HG03280 (cell line): Measurements from ENCODE around the gene AMIGO1.

ENCODE experiments used
- ATAC-seq: cut with Tn5 transposase; IDR thresholded peaks from one replicate; pipeline ENCODE4 v1.9.1; 2021; ENCODE audit warnings: mild to moderate bottlenecking, moderate library complexity; ENCODE audit not compliant: unreplicated experiment

AMIGO1 gene, protein sequence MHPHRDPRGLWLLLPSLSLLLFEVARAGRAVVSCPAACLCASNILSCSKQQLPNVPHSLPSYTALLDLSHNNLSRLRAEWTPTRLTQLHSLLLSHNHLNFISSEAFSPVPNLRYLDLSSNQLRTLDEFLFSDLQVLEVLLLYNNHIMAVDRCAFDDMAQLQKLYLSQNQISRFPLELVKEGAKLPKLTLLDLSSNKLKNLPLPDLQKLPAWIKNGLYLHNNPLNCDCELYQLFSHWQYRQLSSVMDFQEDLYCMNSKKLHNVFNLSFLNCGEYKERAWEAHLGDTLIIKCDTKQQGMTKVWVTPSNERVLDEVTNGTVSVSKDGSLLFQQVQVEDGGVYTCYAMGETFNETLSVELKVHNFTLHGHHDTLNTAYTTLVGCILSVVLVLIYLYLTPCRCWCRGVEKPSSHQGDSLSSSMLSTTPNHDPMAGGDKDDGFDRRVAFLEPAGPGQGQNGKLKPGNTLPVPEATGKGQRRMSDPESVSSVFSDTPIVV

DNA sequence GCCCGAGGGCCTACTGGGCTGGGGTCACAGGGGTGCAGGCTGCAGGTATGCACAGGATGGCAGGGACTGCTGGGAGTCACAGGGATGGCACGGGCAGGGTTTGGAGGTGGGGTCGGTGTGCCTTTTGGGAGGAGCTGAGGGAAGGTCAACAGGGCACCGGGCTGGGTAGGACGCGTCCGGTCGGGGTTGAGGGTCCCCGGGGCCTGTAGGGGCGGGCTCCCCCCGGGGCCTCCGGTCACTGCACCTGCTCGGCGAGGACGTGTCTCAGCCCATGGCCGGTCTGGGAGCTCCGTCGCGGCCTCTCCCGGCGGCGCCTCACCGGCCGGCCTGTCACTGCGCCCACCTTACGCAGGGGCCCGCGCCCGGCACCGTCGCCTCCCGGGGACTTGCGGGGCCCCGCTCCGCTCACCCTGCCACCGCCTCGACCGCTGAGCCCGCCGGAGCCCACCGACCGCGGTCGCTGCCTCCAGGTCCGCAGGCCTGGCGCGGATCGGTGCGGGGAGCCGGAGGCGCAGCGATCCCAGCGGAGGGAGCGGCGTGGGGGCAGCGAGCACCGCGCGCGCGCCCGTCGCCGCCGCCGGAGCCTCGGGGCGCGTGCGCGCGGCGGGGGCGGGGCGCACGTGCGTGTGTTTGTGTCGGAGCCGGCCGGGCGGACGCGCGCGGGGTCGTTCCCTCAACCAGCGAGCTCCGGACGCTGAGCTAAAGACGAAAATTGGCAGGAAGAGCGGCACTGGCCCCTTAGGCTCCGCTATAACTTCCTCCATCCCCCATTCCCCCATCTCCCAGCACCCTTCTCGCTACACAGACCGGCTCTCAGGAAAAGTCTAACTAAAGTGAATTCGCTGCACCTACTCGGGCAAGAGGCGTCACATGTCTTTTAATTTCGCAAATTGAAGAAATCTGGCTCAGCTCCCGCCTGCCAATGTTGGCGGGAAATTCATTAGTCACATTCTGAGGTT is at the start of gene AMIGO1:
TSS of gene AMIGO1 (minus strand) at position 552 of the 959 bp plus-strand sequence. CDS start 815 bp downstream, outside the sequence.
- peak; percentile 71 for ATAC-seq

DNA sequence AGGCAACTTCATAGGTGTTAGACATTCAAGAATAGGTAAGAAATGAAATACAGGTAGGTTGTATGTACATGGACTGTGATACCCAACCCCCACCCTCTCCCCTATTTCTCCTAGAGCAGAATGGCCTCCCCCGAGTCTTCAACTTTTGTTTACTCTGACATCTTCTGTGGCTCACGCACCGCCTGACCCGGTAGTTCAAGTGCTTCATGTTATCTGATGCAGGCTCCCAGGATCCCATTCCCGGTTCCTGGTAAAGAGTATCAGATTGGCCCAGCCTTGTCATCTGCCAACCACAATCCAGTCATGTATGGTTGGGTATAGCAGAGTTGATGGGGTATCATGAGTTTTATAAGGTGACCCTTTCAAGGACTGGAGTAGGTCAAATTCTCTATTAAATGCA is 48.0 kb upstream of the AMIGO1 start:
- no peak for ATAC-seq

DNA sequence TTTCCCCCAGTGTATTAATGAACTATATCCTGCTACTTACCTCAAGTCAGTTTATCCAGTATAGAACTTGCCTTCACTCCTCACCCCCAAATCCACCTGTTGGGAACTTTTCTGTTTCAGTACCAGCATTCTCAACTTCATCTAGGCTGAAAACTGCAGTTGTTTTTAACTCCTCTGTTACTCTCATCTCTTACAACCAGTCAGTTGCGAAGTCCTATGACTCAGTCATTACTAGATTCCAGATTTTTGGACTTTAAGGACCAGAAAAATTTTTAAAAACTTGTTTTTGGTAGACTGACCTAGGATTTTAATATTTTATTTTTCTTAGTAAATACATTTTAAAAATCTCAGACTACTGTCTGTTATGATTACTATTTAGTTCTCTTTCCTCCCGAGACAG is 47.0 kb upstream of the AMIGO1 start:
- ATAC-seq: no peak

DNA sequence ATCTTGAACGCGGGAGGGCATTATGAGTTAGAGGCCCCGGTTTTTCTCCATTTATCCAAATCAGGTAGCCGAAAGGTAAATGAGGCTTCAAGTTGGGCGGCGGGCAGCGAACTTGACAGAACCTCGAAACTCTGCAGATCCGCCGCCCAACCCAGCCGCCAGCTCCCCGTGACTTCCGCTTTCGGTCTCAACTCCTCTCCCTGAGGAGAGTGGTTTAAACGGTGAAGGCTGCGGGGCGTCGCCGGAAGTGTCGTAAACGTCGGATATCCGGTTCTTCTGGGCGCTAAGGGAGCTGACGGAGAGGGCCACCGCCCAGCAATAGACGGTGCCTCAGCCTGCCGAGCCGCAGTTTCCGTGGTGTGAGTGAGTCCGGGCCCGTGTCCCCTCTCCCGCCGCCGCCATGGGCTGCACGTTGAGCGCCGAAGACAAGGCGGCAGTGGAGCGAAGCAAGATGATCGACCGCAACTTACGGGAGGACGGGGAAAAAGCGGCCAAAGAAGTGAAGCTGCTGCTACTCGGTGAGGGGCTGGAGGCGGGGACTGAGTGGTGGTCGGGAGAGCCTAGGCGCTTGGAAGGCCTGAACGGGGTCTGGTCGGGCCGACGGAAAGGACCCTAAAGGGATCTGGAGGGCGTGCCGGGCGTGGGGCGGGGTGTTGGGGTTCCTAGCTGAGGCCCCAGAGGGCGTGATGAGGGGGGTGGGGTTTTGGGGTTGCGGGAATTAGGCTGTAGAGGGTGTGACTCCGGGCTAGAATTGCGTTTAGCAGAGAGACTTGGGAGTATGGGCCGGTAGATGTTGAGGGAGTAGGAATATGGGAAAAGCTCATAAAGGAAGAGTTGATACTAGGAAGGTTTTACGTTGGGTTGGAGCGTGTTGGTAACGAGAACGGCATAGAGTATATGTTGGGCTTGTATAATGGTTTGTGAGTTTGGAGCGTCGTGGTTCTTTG is 39.1 kb upstream of the AMIGO1 start, which contains the start of gene GNAI3:
TSS of gene GNAI3 (plus strand) at position 295 of the 947 bp plus-strand sequence. CDS start at position 401, 106 bp downstream.
- ATAC-seq: peak; percentile 90

DNA sequence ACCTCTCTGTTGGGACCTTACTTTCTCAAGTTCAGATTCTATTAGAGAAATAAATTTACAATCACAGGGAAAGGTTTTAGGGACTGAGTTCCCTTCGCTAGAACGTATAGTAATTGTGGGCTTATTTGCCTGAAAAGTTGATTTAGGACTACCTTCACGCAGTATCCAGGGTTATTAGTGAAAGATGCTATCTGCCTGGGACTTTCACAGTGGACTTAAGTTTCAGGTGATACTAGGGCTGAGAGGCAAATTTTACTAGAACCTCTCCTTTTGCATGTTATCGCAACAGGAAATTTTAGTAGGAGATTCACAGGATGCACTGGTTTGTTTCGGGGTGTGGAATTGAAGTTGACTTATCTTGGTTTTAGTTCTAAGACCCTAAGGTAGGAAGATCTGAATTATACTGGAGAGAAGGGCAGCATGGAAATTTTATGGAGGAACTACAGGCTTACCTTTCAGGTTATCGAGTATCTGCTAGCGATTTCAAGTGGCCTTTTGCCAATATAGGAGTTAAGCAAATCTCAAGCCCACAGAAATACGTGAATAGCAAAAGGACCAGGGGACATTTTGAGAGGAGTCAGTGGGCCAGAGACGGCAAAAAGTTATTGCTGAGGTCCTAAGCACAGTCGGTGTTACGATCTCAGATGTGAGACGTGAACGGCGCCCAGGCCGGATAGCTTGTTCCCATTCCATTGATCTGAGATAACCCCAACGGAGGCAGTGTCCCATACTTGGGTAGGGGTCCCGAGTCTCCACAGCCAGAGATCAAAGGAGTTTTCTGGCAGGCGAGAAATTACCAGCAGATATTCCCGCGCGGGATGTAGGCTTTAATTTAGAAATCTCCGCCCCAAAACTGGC is 38.2 kb upstream of the AMIGO1 start:
- ATAC-seq: peak; percentile 8

DNA sequence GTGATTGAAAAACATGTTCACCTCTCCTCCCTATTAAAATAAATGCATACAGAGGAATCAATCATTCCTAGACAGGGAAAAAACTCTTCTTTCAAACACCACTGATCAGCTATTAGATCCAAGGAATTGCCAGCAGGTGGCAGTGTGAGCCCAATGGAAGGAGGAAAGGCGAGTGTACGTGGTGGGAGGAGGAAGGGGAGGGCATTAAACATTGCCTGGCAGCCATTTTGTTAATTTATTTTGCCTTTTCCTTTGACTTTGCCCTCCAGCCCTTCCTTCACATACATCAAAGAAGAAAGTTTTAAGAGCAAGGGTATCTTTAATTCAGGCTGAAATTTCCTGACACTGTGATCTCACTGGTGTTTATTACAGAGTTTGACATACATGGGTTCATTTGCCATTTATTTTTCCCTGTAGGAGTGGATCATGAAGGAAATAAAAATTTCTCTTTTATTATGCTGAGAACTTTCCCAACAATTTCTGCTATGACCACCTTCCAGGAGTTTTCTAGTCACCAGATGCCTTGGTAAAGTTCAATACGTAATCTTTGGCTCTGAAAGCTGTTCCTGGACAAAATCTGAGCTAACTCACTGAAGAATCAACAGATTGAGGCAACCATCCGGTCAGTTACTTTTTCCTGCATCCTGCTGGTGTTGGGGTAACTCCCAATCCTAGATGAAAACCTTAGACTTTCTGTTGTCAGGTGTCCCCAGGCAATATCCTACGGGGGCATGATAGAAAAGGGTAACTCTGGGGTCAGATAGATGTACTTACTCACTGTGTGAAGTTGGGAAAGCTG is 37.0 kb upstream of the AMIGO1 start:
- peak; percentile 50 for ATAC-seq

DNA sequence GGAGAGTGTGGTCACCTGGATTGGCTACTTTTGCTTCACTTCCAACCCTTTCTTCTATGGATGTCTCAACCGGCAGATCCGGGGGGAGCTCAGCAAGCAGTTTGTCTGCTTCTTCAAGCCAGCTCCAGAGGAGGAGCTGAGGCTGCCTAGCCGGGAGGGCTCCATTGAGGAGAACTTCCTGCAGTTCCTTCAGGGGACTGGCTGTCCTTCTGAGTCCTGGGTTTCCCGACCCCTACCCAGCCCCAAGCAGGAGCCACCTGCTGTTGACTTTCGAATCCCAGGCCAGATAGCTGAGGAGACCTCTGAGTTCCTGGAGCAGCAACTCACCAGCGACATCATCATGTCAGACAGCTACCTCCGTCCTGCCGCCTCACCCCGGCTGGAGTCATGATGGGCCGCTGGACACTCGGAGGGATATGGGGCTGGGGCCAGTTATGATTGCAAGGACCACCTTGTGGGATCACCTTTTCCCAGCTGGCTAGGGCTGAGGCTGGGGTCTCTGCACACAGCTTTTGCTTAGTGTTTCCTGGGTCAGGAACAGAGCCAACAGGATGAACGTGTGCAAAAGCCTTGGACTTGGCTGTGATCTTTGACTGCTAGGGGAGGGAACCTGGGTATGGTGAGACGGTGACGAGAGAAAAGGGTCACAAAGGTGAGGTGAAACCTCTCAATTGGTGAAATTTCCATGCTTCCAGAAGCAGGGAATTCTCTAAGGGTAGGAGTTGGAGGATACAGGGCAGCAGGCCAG is 34.6 kb upstream of the AMIGO1 start:
- ATAC-seq: no peak

DNA sequence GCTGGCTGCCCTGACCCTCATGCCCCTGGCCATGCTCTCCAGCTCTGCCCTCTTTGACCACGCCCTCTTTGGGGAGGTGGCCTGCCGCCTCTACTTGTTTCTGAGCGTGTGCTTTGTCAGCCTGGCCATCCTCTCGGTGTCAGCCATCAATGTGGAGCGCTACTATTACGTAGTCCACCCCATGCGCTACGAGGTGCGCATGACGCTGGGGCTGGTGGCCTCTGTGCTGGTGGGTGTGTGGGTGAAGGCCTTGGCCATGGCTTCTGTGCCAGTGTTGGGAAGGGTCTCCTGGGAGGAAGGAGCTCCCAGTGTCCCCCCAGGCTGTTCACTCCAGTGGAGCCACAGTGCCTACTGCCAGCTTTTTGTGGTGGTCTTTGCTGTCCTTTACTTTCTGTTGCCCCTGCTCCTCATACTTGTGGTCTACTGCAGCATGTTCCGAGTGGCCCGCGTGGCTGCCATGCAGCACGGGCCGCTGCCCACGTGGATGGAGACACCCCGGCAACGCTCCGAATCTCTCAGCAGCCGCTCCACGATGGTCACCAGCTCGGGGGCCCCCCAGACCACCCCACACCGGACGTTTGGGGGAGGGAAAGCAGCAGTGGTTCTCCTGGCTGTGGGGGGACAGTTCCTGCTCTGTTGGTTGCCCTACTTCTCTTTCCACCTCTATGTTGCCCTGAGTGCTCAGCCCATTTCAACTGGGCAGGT is 33.9 kb upstream of the AMIGO1 start:
- no peak for ATAC-seq

DNA sequence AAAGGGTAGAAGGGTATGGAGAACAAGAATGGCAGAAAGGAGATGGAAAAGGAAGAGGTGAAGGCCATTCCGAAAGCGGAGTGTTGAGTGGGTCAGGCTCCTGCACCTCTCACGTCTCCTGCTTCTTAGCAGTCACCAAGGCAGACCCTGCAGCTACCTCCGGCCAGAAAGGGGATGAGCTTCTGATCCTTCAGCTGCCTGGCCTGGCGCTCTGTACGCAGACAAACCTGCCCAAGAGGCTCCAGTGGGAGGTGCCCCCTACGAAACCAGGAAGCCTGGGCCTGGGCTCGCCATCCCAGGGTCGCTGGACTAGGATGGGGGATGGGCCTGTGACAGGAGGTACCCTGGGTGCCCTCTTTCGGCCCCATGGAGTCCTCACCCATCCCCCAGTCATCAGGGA is 33.1 kb upstream of the AMIGO1 start:
- no peak for ATAC-seq

DNA sequence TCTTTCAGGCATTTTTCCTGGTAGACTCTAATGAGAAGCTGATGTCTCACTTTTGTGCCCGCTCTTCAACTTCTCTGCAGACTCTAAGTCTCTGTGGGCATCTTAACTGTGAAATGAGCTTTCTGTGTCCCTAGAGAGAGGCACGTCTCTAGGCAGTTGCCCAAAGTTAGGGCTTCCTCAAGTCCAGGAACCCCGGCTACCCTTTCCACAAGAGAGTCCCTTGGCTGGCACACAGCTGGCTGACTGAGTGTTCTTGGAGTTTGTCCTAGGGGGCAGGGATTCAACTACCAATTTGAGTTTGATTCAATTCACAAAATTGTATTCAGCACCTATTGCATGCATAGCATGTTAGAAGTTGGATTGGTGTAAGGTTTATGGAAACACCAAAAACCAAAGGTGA is 31.6 kb upstream of the AMIGO1 start:
- no peak for ATAC-seq

DNA sequence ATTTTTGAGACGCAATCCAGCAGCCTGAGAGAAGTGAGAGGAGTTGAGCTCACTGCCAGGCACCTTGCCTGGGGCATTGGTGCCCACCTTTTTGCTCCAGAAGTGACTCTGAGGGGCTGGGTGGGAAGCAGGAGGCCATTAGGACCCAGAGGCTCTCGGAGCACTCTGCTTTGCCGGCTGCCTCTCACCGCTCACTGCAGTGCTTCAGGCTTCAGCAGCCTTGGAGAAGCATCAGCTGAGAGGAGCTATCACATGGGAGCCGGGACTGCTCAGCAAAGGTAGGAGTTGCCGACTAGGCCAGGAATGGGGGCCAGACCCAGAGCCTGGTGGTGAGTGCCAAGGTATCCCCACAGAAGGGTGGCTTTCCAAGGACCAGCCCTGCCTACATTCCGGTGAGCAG is 30.1 kb upstream of the AMIGO1 start, which contains the start of gene GPR61:
TSS of gene GPR61 (plus strand) at position 197 of the 400 bp plus-strand sequence. CDS start 3,151 bp downstream, outside the sequence.
- ATAC-seq: no peak

DNA sequence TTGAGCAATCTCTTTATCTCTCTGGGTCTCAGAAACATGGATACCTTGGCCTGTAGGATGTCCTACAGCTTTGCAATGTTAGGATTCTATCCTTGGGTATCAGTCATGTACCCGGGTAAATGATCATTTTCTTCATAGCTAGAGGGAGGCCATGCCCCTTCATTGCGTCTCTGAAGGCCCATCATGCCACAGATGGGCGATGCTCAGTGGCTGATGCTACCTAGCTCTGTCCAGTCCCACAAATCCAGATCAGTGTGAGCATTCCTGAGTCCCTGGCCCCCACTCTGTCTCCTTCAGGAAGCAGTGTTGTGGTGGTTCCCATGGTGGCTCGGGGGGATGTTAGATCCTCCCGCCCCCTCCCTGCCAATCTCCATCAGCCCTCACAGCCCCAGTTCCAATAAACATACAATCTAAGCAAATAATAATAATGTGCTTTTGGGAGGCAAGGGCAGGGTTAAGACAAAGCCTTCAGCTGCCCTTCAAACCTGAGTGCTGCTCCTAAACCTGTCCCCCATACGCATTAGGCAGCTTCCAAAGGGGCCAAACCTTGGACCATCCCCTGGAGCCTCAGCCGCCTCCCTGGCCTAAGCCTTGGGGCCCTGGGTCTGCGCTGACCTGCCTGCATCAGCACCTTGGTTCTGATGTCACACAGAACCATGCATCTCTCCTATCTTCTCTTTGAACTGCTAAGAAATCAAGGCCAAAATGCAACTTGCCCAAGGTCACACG is 29.5 kb upstream of the AMIGO1 start:
- no peak for ATAC-seq

DNA sequence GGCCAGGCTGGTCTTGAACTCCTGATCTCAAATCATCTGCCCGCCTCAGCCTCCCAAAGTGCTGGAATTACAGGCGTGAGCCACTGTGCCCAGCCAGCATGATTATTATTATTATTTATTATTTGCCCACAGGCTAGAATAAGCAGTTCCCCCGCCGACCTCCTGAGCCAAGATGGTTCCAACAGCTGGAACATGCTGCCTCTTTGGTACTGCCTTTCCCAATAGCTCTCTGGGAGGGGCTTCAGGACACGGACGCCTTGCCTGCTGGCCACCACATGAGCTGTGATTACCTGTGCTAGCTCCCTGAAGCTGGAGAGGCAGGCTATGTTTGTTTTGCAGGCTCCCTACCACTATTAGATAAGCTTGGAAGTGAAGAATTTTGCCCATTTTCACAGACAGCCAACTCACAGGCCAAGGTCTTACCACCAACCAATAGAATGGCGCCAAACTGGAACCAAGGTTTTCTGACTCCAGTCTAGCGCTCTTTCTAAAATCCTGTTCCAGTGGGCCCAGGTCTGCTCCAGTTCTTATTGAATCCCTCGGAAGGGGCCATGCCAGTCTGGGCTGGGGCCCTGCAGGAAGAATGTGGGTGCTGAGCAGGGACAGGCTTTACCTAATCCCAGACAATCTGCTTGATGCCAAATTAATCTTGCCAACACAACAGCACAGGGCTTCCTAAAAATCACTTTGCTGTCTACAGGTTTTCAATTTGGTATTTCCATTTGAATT is 28.1 kb upstream of the AMIGO1 start:
- ATAC-seq: no peak

DNA sequence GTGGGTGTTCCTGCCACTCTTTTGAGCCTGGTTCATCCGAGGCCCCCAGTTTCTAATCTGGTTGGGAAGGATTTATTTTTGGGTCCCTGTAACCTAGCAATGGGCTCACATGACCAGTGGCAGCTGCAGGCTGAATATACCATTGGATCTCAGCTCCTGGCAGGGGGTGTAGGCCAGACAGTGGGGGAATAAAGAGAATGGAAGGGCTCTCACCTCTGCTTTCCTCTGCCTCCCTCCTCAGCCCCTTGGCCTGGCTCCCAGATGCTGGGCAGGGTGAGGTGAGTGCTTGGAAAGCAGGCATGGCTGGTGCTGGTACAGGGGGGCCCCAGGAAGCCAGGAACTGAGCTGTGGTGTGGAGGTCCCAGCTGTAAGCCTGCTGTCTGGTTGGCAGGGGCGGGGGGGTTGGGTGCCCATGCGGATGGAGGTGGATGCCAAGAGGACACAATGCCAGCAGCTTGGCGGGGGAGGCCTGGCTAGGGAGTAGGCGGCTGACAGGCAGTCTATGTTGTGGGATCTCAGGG is 26.5 kb upstream of the AMIGO1 start:
- ATAC-seq: no peak

DNA sequence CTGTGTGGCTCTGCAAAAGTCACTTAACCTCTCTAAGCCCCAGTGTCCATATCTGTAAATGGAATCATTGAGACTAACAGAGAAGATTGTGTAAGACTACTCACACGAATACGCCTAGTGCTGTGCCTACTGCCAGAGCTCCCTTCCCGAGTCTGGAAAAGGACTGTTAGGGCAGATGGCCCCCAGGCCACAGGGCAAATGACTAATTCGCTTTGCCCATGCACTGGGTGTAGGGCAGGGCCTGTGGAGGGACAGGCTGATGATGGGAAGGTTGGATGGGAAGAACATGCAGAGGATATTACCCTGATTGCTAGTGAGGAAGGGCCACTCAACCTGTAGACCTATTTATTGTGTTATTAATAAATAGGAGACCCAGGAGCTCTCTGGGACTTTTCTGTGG is 26.0 kb upstream of the AMIGO1 start:
- no peak for ATAC-seq
